Measurements from ENCODE around the gene SLC44A3.

The SLC44A3 gene

GRCh38 chr1:94819945-94820746, at the start of gene SLC44A3:
Gene SLC44A3, plus strand, starts transcription at chr1:94820357. Its CDS starts 95 bp downstream, at chr1:94820452.
- peaks cover 0 to 7% (median 2%) of the 10 kb centered on the region in 5 donors for H3K27me3 ChIP-seq (ENCODE audit: control insufficient read depth in 5 of 5, insufficient read depth in 4 of 5, low read length in 5 of 5)
- H3K9ac ChIP-seq (ENCODE audit: low read length in 5 of 5) = peak within 1 kb of the TSS in 4 of 5 donors; percentile 67 to 75 (median 70)
- H3K27ac ChIP-seq (ENCODE audit: low read depth, low read length) = no peak within 1 kb of the TSS
- H3K4me1 ChIP-seq (ENCODE audit: control insufficient read depth in 5 of 5, insufficient read depth in 5 of 5, low read length in 5 of 5) = peaks cover 0 to 13% (median 12%) of the 10 kb centered on the region in 5 donors
- H3K36me3 ChIP-seq (ENCODE audit: control insufficient read depth in 5 of 5, insufficient read depth in 5 of 5, low read length in 5 of 5) = no peaks in the 10 kb centered on the region
- peaks cover 0 to 7% (median 0%) of the 10 kb centered on the region in 5 donors for H3K9me3 ChIP-seq (ENCODE audit: control insufficient read depth in 5 of 5, low read length in 5 of 5)
- peak within 1 kb of the TSS; percentile 63 to 87 (median 71) for H3K4me3 ChIP-seq (ENCODE audit: low read depth in 1 of 5, low read length in 5 of 5)

GRCh38 chr1:94772230-94772641, 47.9 kb upstream of the SLC44A3 start:
- Histone ChIP-seq H3K4me3 (ENCODE audit: low read depth in 1 of 5, low read length in 5 of 5) (no peak overlapping the region), H3K9me3 (ENCODE audit: control insufficient read depth in 5 of 5, low read length in 5 of 5) (peaks cover 0 to 12% (median 4%) of the 10 kb centered on the region in 5 donors), H3K9ac (ENCODE audit: low read length in 5 of 5) (no peak overlapping the region), H3K27me3 (ENCODE audit: control insufficient read depth in 5 of 5, insufficient read depth in 4 of 5, low read length in 5 of 5) (no peaks in the 10 kb centered on the region), H3K4me1 (ENCODE audit: control insufficient read depth in 5 of 5, insufficient read depth in 5 of 5, low read length in 5 of 5) (peaks cover 0 to 6% (median 0%) of the 10 kb centered on the region in 5 donors), H3K36me3 (ENCODE audit: control insufficient read depth in 5 of 5, insufficient read depth in 5 of 5, low read length in 5 of 5) (no peaks in the 10 kb centered on the region), H3K27ac (ENCODE audit: low read depth, low read length) (no peak overlapping the region)

GRCh38 chr1:94772845-94773244, 47.3 kb upstream of the SLC44A3 start:
- Histone ChIP-seq H3K4me1 (ENCODE audit: control insufficient read depth in 5 of 5, insufficient read depth in 5 of 5, low read length in 5 of 5) (peaks cover 0 to 6% (median 0%) of the 10 kb centered on the region in 5 donors), H3K4me3 (ENCODE audit: low read depth in 1 of 5, low read length in 5 of 5) (no peak overlapping the region), H3K9me3 (ENCODE audit: control insufficient read depth in 5 of 5, low read length in 5 of 5) (peaks cover 0 to 12% (median 4%) of the 10 kb centered on the region in 5 donors), H3K27ac (ENCODE audit: low read depth, low read length) (no peak overlapping the region), H3K27me3 (ENCODE audit: control insufficient read depth in 5 of 5, insufficient read depth in 4 of 5, low read length in 5 of 5) (no peaks in the 10 kb centered on the region), H3K36me3 (ENCODE audit: control insufficient read depth in 5 of 5, insufficient read depth in 5 of 5, low read length in 5 of 5) (no peaks in the 10 kb centered on the region), H3K9ac (ENCODE audit: low read length in 5 of 5) (no peak overlapping the region)

DNA sequence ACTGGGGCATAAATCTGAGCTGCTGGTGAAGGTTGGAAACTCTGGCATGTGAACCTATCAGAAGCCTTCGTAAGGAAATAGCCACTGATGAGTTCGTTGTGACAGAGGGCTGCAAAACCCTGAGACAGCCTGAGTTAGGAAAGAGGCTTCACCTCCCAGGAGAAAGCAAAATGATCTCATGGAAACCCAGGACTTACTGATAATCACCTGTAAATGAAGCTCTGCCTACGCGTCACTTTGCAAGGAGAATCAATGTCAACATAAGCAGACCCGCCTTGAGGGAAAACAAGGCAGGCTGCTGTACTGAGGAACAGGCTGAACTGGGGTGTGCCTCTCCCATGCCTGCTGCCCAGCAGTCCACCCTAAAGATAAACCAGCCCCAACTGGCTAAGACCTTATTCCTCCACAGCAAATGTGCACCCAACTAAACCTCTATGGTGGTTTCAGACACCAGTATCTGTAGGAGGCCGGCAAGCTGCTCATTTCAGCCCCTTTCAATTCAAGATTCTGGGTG, 46.8 kb upstream of the SLC44A3 start:
- Histone ChIP-seq H3K36me3 (ENCODE audit: control insufficient read depth in 5 of 5, insufficient read depth in 5 of 5, low read length in 5 of 5) (no peaks in the 10 kb centered on the region), H3K4me3 (ENCODE audit: low read depth in 1 of 5, low read length in 5 of 5) (no peak overlapping the region), H3K9ac (ENCODE audit: low read length in 5 of 5) (peak overlapping the region in 1 of 5 donors; percentile 36), H3K9me3 (ENCODE audit: control insufficient read depth in 5 of 5, low read length in 5 of 5) (peaks cover 0 to 12% (median 4%) of the 10 kb centered on the region in 5 donors), H3K27ac (ENCODE audit: low read depth, low read length) (no peak overlapping the region), H3K4me1 (ENCODE audit: control insufficient read depth in 5 of 5, insufficient read depth in 5 of 5, low read length in 5 of 5) (peaks cover 0 to 6% (median 0%) of the 10 kb centered on the region in 5 donors), H3K27me3 (ENCODE audit: control insufficient read depth in 5 of 5, insufficient read depth in 4 of 5, low read length in 5 of 5) (no peaks in the 10 kb centered on the region)

DNA sequence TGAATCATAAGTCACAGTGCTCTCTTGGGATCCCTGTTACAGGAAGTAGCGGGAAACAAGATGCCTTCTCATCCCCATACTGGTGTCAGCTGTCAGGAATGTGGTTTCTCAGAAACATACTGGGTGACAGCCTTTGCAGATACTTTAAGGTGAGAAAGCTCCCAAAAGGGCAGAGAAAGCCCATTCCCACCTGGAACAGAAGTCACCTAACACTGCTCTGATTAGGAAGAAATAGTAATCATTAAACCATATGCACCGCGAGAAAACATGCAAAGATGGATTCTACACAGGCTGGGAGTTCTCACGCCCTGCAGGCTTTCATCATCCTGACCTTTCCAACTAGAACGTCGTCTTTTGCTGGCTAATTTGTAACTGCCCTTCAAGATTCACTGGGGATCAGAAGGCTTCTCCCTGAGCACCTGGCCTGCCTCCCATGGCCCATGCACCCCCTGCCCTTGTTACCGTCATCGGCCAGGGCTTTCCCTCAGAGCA, 46.2 kb upstream of the SLC44A3 start:
- Histone ChIP-seq H3K9me3 (ENCODE audit: control insufficient read depth in 5 of 5, low read length in 5 of 5) (peaks cover 0 to 12% (median 4%) of the 10 kb centered on the region in 5 donors), H3K27ac (ENCODE audit: low read depth, low read length) (no peak overlapping the region), H3K27me3 (ENCODE audit: control insufficient read depth in 5 of 5, insufficient read depth in 4 of 5, low read length in 5 of 5) (no peaks in the 10 kb centered on the region), H3K9ac (ENCODE audit: low read length in 5 of 5) (peak overlapping the region in 1 of 5 donors; percentile 44), H3K4me3 (ENCODE audit: low read depth in 1 of 5, low read length in 5 of 5) (no peak overlapping the region), H3K36me3 (ENCODE audit: control insufficient read depth in 5 of 5, insufficient read depth in 5 of 5, low read length in 5 of 5) (no peaks in the 10 kb centered on the region), H3K4me1 (ENCODE audit: control insufficient read depth in 5 of 5, insufficient read depth in 5 of 5, low read length in 5 of 5) (peaks cover 0 to 6% (median 0%) of the 10 kb centered on the region in 5 donors)

- Histone ChIP-seq H3K27me3 (ENCODE audit: control insufficient read depth in 5 of 5, insufficient read depth in 4 of 5, low read length in 5 of 5) (no peaks in the 10 kb centered on the region), H3K9me3 (ENCODE audit: control insufficient read depth in 5 of 5, low read length in 5 of 5) (peaks cover 0 to 12% (median 4%) of the 10 kb centered on the region in 5 donors), H3K27ac (ENCODE audit: low read depth, low read length) (no peak overlapping the region), H3K36me3 (ENCODE audit: control insufficient read depth in 5 of 5, insufficient read depth in 5 of 5, low read length in 5 of 5) (no peaks in the 10 kb centered on the region), H3K4me1 (ENCODE audit: control insufficient read depth in 5 of 5, insufficient read depth in 5 of 5, low read length in 5 of 5) (peaks cover 0 to 6% (median 0%) of the 10 kb centered on the region in 5 donors), H3K4me3 (ENCODE audit: low read depth in 1 of 5, low read length in 5 of 5) (no peak overlapping the region), H3K9ac (ENCODE audit: low read length in 5 of 5) (no peak overlapping the region)
These were observed 43.7 kb upstream of the SLC44A3 start for GRCh38 chr1:94776474-94776873.

GRCh38 chr1:94777281-94777680, 42.9 kb upstream of the SLC44A3 start:
- Histone ChIP-seq H3K9ac (ENCODE audit: low read length in 5 of 5) (no peak overlapping the region), H3K4me1 (ENCODE audit: control insufficient read depth in 5 of 5, insufficient read depth in 5 of 5, low read length in 5 of 5) (peaks cover 0 to 6% (median 0%) of the 10 kb centered on the region in 5 donors), H3K27me3 (ENCODE audit: control insufficient read depth in 5 of 5, insufficient read depth in 4 of 5, low read length in 5 of 5) (no peaks in the 10 kb centered on the region), H3K27ac (ENCODE audit: low read depth, low read length) (no peak overlapping the region), H3K4me3 (ENCODE audit: low read depth in 1 of 5, low read length in 5 of 5) (no peak overlapping the region), H3K36me3 (ENCODE audit: control insufficient read depth in 5 of 5, insufficient read depth in 5 of 5, low read length in 5 of 5) (no peaks in the 10 kb centered on the region), H3K9me3 (ENCODE audit: control insufficient read depth in 5 of 5, low read length in 5 of 5) (peaks cover 0 to 12% (median 4%) of the 10 kb centered on the region in 5 donors)

DNA sequence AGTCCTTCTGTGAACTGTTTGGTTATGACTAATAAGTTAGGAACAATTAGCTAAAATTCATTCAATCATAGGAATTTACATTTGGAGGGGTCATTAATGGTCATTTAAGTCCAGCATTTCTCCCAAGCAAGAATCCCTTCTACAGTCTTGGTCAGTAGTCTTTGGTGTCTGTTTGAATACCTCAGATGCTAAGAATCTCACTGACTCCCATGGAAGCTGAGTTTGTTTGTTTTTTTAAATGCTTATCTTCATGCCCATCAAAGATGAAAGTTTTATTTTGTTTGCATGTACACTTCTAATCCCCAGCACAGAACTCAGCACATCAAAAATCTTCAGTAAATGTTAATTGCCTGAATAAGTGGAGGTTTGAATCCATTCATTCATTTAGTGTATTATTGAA, 41.3 kb upstream of the SLC44A3 start:
- peaks cover 0 to 12% (median 4%) of the 10 kb centered on the region in 5 donors for H3K9me3 ChIP-seq (ENCODE audit: control insufficient read depth in 5 of 5, low read length in 5 of 5)
- H3K9ac ChIP-seq (ENCODE audit: low read length in 5 of 5) = no peak overlapping the region
- no peak overlapping the region for H3K4me3 ChIP-seq (ENCODE audit: low read depth in 1 of 5, low read length in 5 of 5)
- H3K27me3 ChIP-seq (ENCODE audit: control insufficient read depth in 5 of 5, insufficient read depth in 4 of 5, low read length in 5 of 5) = no peaks in the 10 kb centered on the region
- no peak overlapping the region for H3K27ac ChIP-seq (ENCODE audit: low read depth, low read length)
- H3K36me3 ChIP-seq (ENCODE audit: control insufficient read depth in 5 of 5, insufficient read depth in 5 of 5, low read length in 5 of 5) = no peaks in the 10 kb centered on the region
- peaks cover 3 to 12% (median 9%) of the 10 kb centered on the region in 5 donors for H3K4me1 ChIP-seq (ENCODE audit: control insufficient read depth in 5 of 5, insufficient read depth in 5 of 5, low read length in 5 of 5)

DNA sequence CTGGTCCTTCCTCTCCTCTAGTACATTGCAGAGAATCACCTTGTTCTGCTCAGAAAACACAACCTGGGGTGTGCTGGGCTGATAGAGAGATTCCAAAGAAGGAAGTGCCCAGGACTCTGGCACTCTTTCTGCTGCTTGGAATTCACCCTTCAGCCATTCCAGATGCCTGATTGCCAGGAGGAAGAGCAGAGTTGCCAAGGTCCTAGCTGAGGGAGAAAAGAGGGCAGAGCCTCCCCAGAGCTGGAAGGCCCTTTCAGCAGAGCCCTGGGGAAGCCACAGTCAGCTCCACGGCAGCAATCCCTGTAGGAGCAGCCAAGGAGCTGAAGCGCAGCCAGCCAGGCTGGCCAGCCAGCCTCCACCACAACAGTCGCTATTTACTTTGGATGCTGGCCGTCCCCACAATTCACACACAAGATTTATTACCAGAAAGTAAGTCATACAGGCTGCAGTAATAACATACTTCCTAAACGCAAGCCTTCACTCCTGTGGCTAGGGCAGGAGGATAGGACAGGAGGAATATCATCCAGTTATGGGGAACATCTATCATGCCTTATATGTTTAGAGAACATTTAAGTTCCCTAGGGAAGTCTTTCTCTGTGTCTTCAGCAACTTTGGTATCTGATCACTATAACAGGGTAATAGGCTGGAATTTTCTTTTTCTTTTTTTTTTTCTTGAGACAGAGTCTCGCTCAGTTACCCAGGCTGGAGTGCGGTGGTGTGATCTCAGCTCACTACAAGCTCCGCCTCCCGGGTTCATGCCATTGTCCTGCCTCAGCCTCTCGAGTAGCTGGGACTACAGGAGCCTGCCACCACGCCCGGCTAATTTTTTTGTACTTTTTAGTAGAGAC, 36.6 kb upstream of the SLC44A3 start:
- Histone ChIP-seq H3K27me3 (ENCODE audit: control insufficient read depth in 5 of 5, insufficient read depth in 4 of 5, low read length in 5 of 5) (no peaks in the 10 kb centered on the region), H3K4me3 (ENCODE audit: low read depth in 1 of 5, low read length in 5 of 5) (peak overlapping the region in 1 of 5 donors; percentile 1), H3K9ac (ENCODE audit: low read length in 5 of 5) (peak overlapping the region in 2 of 5 donors; percentile 2 to 12), H3K36me3 (ENCODE audit: control insufficient read depth in 5 of 5, insufficient read depth in 5 of 5, low read length in 5 of 5) (no peaks in the 10 kb centered on the region), H3K9me3 (ENCODE audit: control insufficient read depth in 5 of 5, low read length in 5 of 5) (no peaks in the 10 kb centered on the region), H3K27ac (ENCODE audit: low read depth, low read length) (peak overlapping the region; percentile 87), H3K4me1 (ENCODE audit: control insufficient read depth in 5 of 5, insufficient read depth in 5 of 5, low read length in 5 of 5) (peaks cover 6 to 25% (median 19%) of the 10 kb centered on the region in 5 donors)

Data from subcutaneous abdominal adipose tissue (tissue), 5 donors.